ENCODE results near the gene SCN5A.

DNA sequence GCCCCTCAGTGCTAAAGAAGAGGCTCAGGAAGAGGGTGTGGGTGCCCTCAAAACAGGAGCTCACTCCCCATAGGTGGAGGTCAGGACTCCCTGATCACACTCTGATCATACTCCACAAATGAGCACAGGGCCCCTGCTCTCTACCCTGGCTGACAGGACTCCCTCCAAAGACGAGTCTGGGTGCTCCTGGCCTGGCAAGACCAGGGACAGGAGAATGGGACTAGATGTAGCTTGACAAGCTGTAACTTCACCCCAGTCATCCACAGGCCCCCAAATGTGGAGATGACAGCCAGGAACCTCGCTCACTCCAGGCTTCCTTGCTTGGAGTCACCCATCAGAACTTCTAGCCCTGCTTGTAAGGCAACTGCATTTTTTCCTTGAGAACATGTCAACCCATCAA is 11.1 kb downstream of the SCN5A start:
- no peak for TF ChIP-seq EZH2 (IDR thresholded peaks at IDR 0.05; ENCODE audit: insufficient read depth, poor library complexity, severe bottlenecking)
- TF ChIP-seq EZH2phosphoT487 (IDR thresholded peaks at IDR 0.05; ENCODE audit: insufficient read depth, low read depth), result no peak

Data from GM23248 (cell line).